GM21390 (cell line): Measurements from ENCODE around the gene SUMF2.
"Not testable (repeated sequence)": the region's sequence is repeated elsewhere in the genome, so short reads cannot be mapped to it uniquely, and the experiment has no call there.

Experiments
- ATAC-seq: cut with Tn5 transposase; IDR thresholded peaks from one replicate; pipeline ENCODE4 v1.9.1; 2021; ENCODE audit not compliant: unreplicated experiment

The SUMF2 gene

GRCh38 chr7:56062382-56062781 lies 1.7 kb upstream of the SUMF2 start:
- ATAC-seq, result no peak

- ATAC-seq, result no peak
Observed at GRCh38 chr7:56063500-56063881, 595 bp upstream of the SUMF2 start.

GRCh38 chr7:56066376-56066775 lies 2.3 kb downstream of the SUMF2 start:
- ATAC-seq, result not testable (repeated sequence)

GRCh38 chr7:56074371-56074791 lies 10.3 kb downstream of the SUMF2 start:
- ATAC-seq, result peak; percentile 94

GRCh38 chr7:56077681-56078080 lies 13.6 kb downstream of the SUMF2 start:
- ATAC-seq, result no peak

GRCh38 chr7:56078196-56078595 lies 14.1 kb downstream of the SUMF2 start:
- no peak for ATAC-seq

GRCh38 chr7:56079450-56080185 lies 15.5 kb downstream of the SUMF2 start:
- no peak for ATAC-seq

GRCh38 chr7:56080726-56081435 lies 16.8 kb downstream of the SUMF2 start:
- not testable (repeated sequence) for ATAC-seq

- ATAC-seq, result no peak
Observed at GRCh38 chr7:56081626-56082340, 17.7 kb downstream of the SUMF2 start.

- no peak for ATAC-seq
Observed at GRCh38 chr7:56083150-56083785, 19.2 kb downstream of the SUMF2 start.

GRCh38 chr7:56086761-56087160 lies 22.7 kb downstream of the SUMF2 start:
- ATAC-seq, result no peak

GRCh38 chr7:56087445-56087844 lies 23.4 kb downstream of the SUMF2 start:
- ATAC-seq, result no peak

- ATAC-seq, result no peak
Observed at GRCh38 chr7:56091591-56091990, 27.5 kb downstream of the SUMF2 start.

GRCh38 chr7:56092388-56092787 lies 28.3 kb downstream of the SUMF2 start:
- ATAC-seq, result not testable (repeated sequence)

GRCh38 chr7:56092789-56093531 lies 28.9 kb downstream of the SUMF2 start, which contains the start of gene PHKG1:
Gene PHKG1, minus strand, starts transcription at chr7:56092952. Its CDS starts 4,011 bp downstream, at chr7:56088941.
- no peak for ATAC-seq

- ATAC-seq, result no peak
Observed at GRCh38 chr7:56097700-56098099, 33.6 kb downstream of the SUMF2 start.

- not testable (repeated sequence) for ATAC-seq
Observed at GRCh38 chr7:56098187-56099008, 34.3 kb downstream of the SUMF2 start.

GRCh38 chr7:56099653-56100052 lies 35.6 kb downstream of the SUMF2 start:
- no peak for ATAC-seq

GRCh38 chr7:56104138-56104537 lies 40.1 kb downstream of the SUMF2 start:
- not testable (repeated sequence) for ATAC-seq

- no peak for ATAC-seq
Observed at GRCh38 chr7:56105508-56105907, 41.4 kb downstream of the SUMF2 start.
